ENCODE results near the gene TNS1. TPM values are rescaled to one million over a fixed set of nuclear protein-coding genes. Genes with fewer than 3 reads are reported as not detected.

TNS1 gene
- total RNA-seq, 1 experiment from 2014 or later = 6.2 TPM

GRCh38 chr2:217930761-217931563, 71.8 kb downstream of the TNS1 start:
- BruUV-seq (replicated peaks) = no TSS peak
- CTCF ChIA-PET = interaction anchor here (0.7 kb wide), 1 partner anchor 63 kb away, joined by 3 read pairs; no protein-coding TSS in a partner anchor
- POLR2A ChIA-PET = no interaction called here
- Histone ChIP-seq H3K36me3 (ENCODE audit: control insufficient read depth in 1 of 2, insufficient read depth in 2 of 2, low read length in 2 of 2) (no peaks in the 10 kb centered on the region), H4K20me1 (ENCODE audit: insufficient read depth) (no peaks in the 10 kb centered on the region), H3K9me2 (ENCODE audit: insufficient read depth) (no peaks in the 10 kb centered on the region), H3K79me2 (ENCODE audit: insufficient read depth, low read length) (no peaks in the 10 kb centered on the region), H3K9me3 (ENCODE audit: control insufficient read depth in 1 of 2, insufficient read depth in 1 of 2, low read depth in 1 of 2, low read length in 2 of 2) (no peaks in the 10 kb centered on the region), H3K4me1 (ENCODE audit: control insufficient read depth in 1 of 2, insufficient read depth in 2 of 2, low read length in 2 of 2) (no peaks in the 10 kb centered on the region), H3K9ac (ENCODE audit: low read length) (no peak overlapping the region), H3K27me3 (ENCODE audit: insufficient read depth, low read length) (no peaks in the 10 kb centered on the region), H2AFZ (ENCODE audit: low read depth, low read length, poor library complexity, severe bottlenecking) (no peak overlapping the region), H3K4me2 (ENCODE audit: low read length) (no peak overlapping the region), H3K4me3 (replicated peaks in 1 of 2; ENCODE audit: low read depth in 1 of 2, low read length in 2 of 2) (no peak overlapping the region), H3K27ac (ENCODE audit: low read depth, low read length) (no peak overlapping the region)
- DNase-seq (ENCODE audit: low read depth, low spot score) (no peak), ATAC-seq (no peak)
- intact Hi-C loops (cut with micrococcal nuclease) = loop anchor here (5.0 kb wide), 1 partner anchor 56 kb away; no protein-coding TSS in a partner anchor
- TF ChIP-seq REST (IDR thresholded peaks at IDR 0.05; ENCODE audit: low read depth) = no peak
- TF ChIP-seq ELF1 (IDR thresholded peaks at IDR 0.05; ENCODE audit: borderline replicate concordance, low read depth) = no peak
- no peak for TF ChIP-seq TCF7L2 (IDR thresholded peaks at IDR 0.05; ENCODE audit: borderline replicate concordance, extremely low read depth, insufficient read depth, insufficient read length)
- no peak for TF ChIP-seq EZH2 (IDR thresholded peaks at IDR 0.05)
- no peak for TF ChIP-seq MAX (IDR thresholded peaks at IDR 0.05)
- TF ChIP-seq YY1 (IDR thresholded peaks at IDR 0.05; ENCODE audit: extremely low read depth, insufficient replicate concordance, low read depth, low read length) = no peak
- no peak for TF ChIP-seq SP1 (IDR thresholded peaks at IDR 0.05; ENCODE audit: low read depth)
- TF ChIP-seq POLR2A (IDR thresholded peaks at IDR 0.05; ENCODE audit: borderline replicate concordance, extremely low read depth, insufficient read depth, insufficient read length) = no peak
- TF ChIP-seq SRF (IDR thresholded peaks at IDR 0.05; ENCODE audit: low read depth) = no peak
- no peak for TF ChIP-seq JUND (IDR thresholded peaks at IDR 0.05)
- TF ChIP-seq ZNF274 (IDR thresholded peaks at IDR 0.05; ENCODE audit: low read depth, low read length) = no peak
- TF ChIP-seq CBX3 (IDR thresholded peaks at IDR 0.05; ENCODE audit: low read depth) = no peak
- TF ChIP-seq SIN3A (IDR thresholded peaks at IDR 0.05; ENCODE audit: low read depth) = no peak
- no peak for TF ChIP-seq EZH2phosphoT487 (IDR thresholded peaks at IDR 0.05; ENCODE audit: borderline replicate concordance)
- TF ChIP-seq FOSL1 (IDR thresholded peaks at IDR 0.05; ENCODE audit: low read depth) = no peak
- no peak for TF ChIP-seq ZBTB33 (IDR thresholded peaks at IDR 0.05; ENCODE audit: extremely low read depth, insufficient replicate concordance, low read length)
- RAD21 ChIA-PET (ENCODE audit: low non-redundant PET in 1 of 2, low total read pairs in 2 of 2, uncharacterized antibody in 2 of 2, unreplicated experiment in 2 of 2) = no interaction called here

Data from HCT116 (cell line).